HTR-8/SVneo (cell line): Measurements from ENCODE around the gene DCP2.

ENCODE experiments used
- DNase-seq: peaks from one replicate; pipeline ENCODE4 v3.0.0; 2011; ENCODE audit warnings: low spot score, mixed read lengths; ENCODE audit not compliant: insufficient read length
- FAIRE-seq: peaks from 2 replicates; lab custom pipeline; 2011; peaks lifted over from hg19 to GRCh38; lab: Jason Lieb, UNC

The DCP2 gene

GRCh38 chr5:113005454-113005853 is 28.9 kb downstream of the DCP2 start:
- FAIRE-seq (no peak), DNase-seq (no peak)

GRCh38 chr5:113017881-113018635 is 41.5 kb downstream of the DCP2 start:
- no peak for DNase-seq
- FAIRE-seq, result no peak

GRCh38 chr5:113020461-113021273 is 44.1 kb downstream of the DCP2 start:
- FAIRE-seq (peak; percentile 69), DNase-seq (peak; percentile 41)

GRCh38 chr5:113022661-113023060 is 46.1 kb downstream of the DCP2 start:
- no peak for DNase-seq
- no peak for FAIRE-seq

GRCh38 chr5:113024076-113024697 is 47.6 kb downstream of the DCP2 start:
- DNase-seq (no peak), FAIRE-seq (no peak)

- DNase-seq, result no peak
- FAIRE-seq, result no peak
Observed at GRCh38 chr5:113025596-113025995, 49.0 kb downstream of the DCP2 start.

GRCh38 chr5:113026211-113026610 is 49.6 kb downstream of the DCP2 start:
- DNase-seq, result no peak
- no peak for FAIRE-seq

- FAIRE-seq, result no peak
- DNase-seq, result no peak
Observed at GRCh38 chr5:113027015-113027414, 50.4 kb downstream of the DCP2 start.

- no peak for FAIRE-seq
Observed at GRCh38 chr5:113027431-113027830, 50.8 kb downstream of the DCP2 start.

GRCh38 chr5:113029614-113030013 is 53.0 kb downstream of the DCP2 start:
- DNase-seq (no peak), FAIRE-seq (no peak)

More at GRCh38 chr5:113027431-113027830, 50.8 kb downstream of the DCP2 start:
- DNase-seq, result no peak

GRCh38 chr5:113031104-113031503 is 54.5 kb downstream of the DCP2 start:
- DNase-seq, result no peak
- no peak for FAIRE-seq

GRCh38 chr5:113031557-113031956 is 55.0 kb downstream of the DCP2 start:
- no peak for FAIRE-seq
- no peak for DNase-seq

- no peak for FAIRE-seq
Observed at GRCh38 chr5:113034182-113034773, 57.7 kb downstream of the DCP2 start.

GRCh38 chr5:113035096-113035495 is 58.5 kb downstream of the DCP2 start:
- no peak for FAIRE-seq
- no peak for DNase-seq

More at GRCh38 chr5:113034182-113034773, 57.7 kb downstream of the DCP2 start:
- DNase-seq, result no peak

- FAIRE-seq (no peak), DNase-seq (no peak)
Observed at GRCh38 chr5:113036321-113036720, 59.7 kb downstream of the DCP2 start.

- FAIRE-seq (no peak), DNase-seq (no peak)
Observed at GRCh38 chr5:113036826-113037225, 60.2 kb downstream of the DCP2 start.

- FAIRE-seq, result no peak
- DNase-seq, result no peak
Observed at GRCh38 chr5:113038136-113038535, 61.5 kb downstream of the DCP2 start.

GRCh38 chr5:113038714-113039113 is 62.1 kb downstream of the DCP2 start:
- FAIRE-seq (no peak), DNase-seq (peak; percentile 30)

GRCh38 chr5:113039229-113039933 is 62.8 kb downstream of the DCP2 start:
- FAIRE-seq, result no peak

GRCh38 chr5:113039934-113040285 is 63.3 kb downstream of the DCP2 start:
- FAIRE-seq, result no peak

More at GRCh38 chr5:113039229-113039933, 62.8 kb downstream of the DCP2 start:
- DNase-seq, result no peak

More at GRCh38 chr5:113039934-113040285, 63.3 kb downstream of the DCP2 start:
- no peak for DNase-seq
